ENCODE measurements around the gene SPAG17.
A peak's percentile ranks its signal among the peaks of the same experiment; 100 is the strongest.

SPAG17 gene

DNA sequence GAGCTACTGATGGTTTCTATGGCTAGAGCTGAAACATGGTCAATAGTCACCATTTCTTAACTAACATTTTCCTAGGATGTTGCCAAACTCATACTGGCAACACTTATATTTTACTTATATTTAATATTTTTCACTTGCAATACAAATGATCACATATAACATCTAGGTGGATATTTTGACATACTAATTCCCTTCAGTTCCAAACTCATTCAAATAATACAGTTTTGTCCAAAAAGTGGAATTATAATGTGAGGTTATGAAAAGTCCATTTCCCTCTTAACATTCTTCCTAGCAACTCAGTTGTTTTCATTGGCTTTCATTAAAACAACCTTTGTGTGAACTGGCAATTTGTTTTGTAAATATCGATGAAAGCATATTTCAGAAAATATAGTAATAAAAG is 16.0 kb downstream of the SPAG17 start:
- DNase-seq (ENCODE audit: low spot score): no peak

DNA sequence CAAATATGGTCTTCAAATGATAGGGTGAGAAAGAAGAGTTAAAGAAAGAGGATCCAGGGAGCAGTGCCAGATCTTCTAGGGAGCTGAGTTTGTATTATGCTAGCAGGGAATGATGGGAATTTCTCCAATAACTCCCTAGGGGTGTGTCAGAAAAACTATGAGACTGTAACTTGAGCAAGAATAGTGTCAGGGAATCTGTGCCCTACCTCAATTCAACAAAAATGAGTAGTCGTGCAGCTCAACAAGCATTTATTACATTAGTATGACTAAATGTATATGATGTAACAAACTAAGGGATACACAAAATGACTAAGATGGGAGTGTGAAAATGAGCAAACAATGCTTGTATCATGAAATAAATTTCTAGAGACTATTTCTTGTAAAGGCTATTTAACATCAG is 24.2 kb downstream of the SPAG17 start:
- no peak for DNase-seq (ENCODE audit: low spot score)

DNA sequence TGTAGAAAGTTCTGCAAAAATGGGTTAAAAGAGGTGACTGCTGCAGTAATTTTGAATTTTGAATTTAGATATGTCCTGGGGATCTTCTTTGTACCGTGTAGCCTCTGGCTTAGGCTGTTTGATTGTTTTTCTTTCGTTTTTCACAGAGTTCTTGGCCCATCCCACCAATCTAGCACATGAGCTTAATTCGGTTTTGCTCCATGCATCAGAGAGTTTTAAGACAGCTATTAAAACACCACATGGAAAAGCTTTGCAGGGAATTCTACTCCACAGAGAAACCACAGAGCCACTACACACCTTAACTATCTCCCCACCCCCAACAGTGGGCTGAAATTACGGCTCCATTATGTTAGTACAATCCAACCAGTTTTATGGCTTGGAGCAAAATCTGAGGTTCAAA is 25.5 kb downstream of the SPAG17 start:
- DNase-seq (ENCODE audit: low spot score): no peak

DNA sequence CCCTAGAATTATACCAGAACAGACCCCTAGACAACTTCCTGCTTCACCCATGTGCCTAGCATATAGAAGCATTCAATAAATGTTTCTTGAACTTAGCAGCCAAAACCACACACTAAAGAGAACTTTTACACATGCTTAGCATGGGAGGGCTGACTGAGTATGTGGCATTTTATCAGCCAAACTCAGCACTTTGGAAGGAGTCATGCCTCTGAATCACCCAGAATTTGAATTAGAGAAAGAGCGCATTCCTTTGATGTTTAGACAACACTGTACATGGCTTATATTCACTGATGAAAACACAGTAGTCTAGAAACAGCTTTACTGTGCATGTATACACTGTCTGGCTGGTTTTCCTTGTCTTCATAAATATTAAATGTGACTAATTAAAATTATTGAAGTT is 26.1 kb downstream of the SPAG17 start:
- no peak for DNase-seq (ENCODE audit: low spot score)

DNA sequence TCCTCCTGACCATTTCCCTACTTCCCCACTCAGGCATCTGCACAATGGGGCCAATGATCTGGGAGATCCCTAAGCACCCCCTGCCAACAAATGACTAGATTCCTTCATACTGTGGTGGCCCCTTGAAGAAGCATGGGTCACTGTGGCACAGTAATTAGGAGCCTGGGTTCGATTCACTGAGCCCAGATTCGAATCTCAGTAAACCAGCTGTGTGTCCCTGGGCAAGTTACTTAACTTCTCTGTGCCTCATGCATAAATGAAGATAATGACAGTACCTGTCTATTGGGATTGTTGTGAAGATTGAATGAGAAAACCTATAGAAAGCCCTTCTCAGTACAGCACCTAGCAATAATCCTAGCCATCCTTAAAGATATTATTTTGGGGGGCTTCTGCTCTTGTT is 27.5 kb downstream of the SPAG17 start:
- no peak for DNase-seq (ENCODE audit: low spot score)

DNA sequence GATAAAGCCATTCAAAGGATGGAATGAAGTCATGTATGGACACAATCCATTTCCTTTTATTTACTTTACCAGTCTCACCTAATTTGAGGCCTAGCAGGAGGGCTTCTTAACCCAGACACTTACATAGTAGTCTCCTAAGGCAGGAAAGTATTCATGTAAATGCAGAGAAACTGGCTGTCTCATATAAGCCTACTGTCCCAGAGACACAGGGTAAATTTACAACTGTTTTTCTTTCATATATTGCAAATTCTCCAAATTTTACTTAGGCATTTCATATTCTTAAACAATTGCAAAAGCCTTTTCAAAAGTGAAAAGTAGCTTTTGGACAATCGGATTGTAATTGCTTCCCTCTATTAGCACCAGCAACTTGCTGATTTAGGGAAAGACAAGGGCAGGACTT is 29.9 kb downstream of the SPAG17 start:
- DNase-seq (ENCODE audit: low spot score): no peak

DNA sequence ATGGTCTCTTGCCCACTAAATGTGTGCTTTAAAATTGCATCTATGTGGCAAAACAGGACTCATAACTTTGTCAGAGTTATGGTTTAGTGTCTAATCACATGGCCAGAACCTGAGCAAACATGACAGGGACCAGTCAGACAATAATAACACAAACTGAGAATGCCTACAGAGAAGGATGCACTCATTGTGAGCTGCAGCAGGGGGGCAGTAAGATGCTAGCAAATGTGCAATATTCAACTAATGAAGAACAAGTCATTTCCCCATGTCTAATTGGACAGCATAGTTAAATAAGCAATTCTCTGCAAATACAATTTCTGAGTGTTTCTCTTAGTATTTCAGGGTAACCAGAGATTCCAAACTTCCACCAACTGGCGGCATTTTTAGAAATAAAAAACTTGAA is 30.8 kb downstream of the SPAG17 start:
- DNase-seq (ENCODE audit: low spot score): no peak

DNA sequence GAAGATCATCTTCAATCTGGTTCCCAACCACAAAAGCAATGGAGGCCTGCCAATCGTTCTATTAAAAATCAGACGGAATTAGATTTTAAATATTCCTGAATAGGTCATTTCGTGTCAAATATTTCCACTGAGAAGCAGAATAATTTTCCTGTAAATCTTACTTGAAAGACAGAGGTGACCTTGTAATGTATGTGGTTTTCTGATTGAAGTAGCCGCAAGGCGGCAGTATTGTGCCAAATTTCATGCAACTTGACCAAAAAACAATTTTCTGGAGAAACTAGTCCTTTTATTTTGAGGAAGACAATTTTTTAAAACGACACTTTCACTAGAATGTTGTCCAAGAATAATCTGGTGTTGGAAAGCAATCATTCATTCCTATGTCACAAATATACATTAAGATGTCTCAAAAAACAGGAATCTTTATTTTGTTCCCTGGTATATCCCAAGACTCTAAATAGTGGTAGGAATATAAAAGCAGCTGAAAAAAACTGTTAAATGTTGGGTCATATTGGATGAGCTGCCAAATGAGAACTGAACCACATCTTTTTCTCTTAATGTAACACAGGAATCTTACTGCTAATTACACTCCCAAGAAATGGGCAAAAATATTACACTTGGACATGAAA is 33.6 kb downstream of the SPAG17 start:
- DNase-seq (ENCODE audit: low spot score): peak; percentile 47

DNA sequence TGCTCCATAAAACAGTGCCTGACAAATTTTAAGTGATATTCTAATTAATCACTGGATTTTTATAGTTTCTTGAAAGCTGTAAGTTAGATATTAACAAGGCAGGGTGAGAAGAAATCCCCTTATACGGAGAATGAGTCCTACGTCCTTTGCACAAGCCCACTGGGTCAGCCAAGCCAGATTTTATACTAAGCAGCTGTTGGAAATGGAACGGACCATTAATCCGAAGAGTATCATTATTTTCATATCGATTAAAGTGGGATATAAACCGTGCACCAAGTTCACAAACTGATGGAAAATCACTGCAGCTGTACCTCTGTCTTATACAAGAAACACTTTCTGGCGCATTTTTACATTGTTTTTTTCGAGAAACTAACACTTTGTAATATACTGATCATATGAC is 35.2 kb downstream of the SPAG17 start:
- DNase-seq (ENCODE audit: low spot score): no peak

DNA sequence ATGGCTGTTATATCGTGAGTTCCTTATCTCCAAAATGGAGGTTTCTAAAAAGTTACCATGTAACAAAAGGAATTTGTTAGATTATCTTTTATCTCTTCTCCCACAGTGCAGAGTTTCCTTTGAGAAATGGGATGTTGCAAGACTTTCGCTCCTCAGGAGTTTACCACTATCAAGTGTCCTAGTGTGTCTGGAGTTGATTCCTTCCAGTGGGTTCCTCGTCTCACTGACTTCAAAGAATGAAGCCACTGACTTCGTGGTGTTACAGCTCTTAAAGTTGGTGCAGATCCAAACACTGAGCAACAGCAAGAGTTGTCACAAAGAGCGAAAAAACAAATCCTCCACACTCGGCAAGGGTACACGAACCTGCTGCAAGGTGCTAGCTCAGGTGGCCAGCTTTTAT is 37.0 kb downstream of the SPAG17 start:
- no peak for DNase-seq (ENCODE audit: low spot score)

DNA sequence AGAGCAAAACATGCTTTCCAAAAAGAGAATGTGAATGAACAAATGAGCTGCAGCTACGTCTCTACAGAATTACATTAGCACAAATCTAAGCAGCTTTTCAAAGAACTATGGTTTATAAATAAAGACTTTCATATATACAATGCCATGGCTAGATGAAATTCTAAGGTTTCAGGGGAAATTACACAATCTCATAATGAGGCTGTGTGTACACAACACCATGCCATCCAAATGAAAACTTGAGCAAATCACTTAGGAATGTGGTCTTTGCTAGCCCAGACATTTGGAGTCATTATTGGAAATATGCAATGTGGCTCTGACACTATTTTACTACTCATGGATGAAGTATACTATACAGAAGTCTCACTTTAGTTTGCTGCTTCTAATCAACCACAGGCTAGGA is 37.5 kb downstream of the SPAG17 start:
- DNase-seq (ENCODE audit: low spot score): no peak

DNA sequence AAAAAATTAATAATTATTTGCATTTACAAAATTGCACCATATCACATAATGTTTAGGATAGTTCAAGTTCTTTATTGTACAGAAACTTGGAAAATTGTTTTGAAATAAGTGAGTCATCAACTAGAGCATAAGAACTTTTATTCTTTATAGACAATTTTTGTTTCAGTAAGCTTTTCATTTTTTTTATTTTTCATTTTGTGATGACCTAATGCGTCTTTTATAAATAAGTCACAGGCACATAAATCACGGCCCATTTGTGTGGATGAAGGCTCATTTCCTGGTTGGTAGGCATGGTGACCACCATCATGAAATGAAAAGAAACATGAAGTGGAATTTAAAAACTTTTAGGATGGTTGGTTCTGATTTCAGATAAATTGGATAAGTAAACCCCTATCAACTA is 39.3 kb downstream of the SPAG17 start:
- DNase-seq (ENCODE audit: low spot score): no peak

DNA sequence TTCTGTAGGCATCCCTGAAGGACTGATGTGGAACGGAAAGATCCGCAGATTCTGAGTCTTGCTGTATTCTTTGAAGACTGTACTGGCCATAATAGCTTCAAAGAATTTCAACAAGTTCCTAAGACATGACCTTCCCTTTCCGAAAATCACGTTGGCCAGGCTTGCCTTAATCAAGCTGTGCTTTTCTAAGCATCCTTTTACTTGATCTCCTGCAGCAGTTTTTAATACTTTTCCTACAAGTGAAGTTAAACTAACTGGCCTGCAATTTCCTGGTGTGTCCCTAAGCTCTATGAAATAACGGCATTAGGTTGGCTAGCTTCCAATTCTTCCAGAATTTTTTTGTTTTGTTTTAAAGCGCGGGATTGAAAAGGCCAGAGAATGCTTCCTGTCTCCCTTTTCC is 40.3 kb downstream of the SPAG17 start:
- no peak for DNase-seq (ENCODE audit: low spot score)

DNA sequence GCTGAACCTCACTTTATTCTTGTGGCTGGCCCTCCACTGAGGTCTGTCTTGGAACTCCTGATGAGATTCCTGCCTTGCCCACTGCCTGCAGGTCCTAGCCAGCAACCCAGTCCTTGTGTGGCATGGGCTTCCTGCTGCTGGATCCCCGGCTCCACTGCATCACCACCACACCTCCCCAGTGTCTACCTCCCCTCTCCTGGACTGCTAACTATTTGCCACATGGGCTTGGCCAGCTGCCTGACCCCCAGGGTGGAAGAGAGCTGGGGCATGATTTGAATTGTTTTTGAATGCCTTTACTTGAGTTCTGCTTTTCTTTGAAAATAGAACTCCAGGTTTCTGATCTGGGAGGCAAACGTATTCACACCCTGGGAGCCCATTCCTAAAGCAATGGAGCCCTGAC is 41.2 kb downstream of the SPAG17 start:
- no peak for DNase-seq (ENCODE audit: low spot score)

DNA sequence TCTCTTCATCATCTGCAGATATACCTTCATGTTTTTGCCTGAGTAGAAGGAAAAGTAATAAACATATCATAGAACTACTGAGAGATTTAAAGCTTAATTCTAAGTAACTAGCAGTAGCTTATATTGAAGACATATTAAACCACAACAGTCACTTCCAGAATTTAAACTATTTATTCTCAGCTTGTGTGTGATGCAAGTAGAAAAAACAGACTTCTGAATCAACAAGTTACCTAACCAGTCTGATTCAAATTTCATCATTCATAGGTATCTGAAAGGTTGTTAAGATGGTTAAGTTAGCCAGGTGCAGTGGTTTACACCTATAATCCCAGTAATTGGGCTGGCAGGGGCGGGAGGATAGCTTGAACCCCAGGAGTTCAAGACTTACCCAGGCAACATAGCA is 41.9 kb downstream of the SPAG17 start:
- DNase-seq (ENCODE audit: low spot score): no peak

DNA sequence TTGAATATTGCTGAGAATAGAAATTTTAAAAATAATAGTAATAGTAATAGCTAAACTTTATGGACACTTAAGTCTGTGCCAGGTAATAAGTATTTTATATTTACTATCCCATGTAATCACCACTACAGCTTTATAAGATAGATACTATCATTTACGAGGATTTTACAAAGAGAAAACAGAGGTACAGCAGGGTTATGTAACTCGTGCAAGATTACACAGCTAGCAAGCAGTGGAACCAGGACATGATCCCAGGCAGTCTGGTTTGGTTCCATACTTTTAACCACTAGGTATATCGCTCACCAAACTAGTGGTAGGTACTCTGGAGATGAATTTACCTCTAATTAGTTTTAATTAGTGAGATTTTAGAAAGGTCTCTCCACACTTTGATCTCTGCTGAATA is 42.5 kb downstream of the SPAG17 start:
- DNase-seq (ENCODE audit: low spot score): no peak

DNA sequence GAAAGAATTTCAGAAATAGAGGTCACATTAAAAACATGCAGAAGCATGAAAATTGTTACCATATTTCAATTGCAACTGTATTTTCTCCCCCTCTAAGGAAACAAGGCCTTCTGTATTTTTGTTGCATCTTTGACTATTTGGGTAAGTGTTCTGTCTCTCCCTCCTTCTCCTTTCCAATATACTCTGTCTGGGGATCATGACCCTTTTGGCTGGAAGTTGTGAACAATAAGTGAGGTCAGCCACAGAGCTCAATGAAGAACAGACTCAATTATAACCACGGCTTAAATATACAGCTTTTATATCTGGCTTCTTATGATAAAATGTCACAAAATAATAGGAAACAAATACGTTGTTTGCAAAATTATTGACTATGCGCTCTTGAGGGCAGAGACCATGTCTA is 47.1 kb downstream of the SPAG17 start:
- DNase-seq (ENCODE audit: low spot score): no peak

DNA sequence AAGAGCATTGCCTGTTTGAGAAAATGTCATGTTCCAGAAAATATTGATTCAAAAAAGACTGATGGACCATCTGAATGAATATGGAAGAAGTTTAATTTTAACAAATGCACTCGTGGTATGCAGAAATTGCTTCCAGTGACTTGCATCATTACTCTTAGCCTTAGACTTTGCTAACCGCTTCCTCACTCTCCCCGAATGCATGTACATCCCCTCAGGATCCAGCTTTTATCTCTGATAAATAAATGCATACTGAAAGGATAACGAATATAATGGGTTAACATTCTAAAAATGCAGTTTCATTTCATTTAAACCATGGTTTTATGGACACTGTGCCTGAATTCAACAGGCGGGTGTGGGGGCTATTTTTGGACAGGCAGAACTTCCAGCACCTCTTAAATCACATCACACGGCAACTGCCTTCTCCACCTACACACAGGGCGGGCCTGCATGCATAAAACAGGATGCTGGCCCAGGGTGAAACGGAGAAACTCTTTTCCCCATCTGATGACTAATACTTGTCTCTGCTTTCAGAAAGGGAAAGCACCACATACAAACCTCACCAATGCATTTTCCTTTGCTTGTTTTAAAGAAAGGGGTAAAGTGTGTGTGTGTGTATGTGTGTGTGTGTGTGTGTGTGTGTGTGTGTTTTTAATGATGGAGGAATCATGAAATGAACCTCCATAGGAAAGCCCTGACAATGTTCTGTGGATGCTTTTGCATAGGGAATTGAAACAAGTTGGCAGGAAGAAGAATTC is 48.7 kb downstream of the SPAG17 start:
- no peak for DNase-seq (ENCODE audit: low spot score)

DNA sequence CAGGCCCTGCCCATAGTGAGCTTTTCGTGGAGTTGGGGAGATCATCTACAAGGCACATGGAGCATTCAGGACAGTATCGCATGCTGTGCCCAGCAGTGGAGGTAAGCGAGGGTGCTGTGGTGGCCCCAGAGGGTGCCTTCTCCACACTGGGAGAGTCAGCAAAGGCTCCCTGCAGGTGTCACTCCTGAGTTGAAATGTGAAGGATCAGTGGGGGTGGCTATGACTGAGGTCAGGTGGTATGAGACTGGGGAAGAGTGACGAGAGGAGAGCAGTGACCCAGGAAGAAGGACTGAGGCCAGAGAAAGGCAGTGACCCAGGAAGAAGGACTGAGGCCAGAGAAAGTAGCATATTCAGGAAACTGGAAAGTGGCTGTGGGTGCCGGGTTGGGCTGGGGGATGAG is 53.0 kb downstream of the SPAG17 start:
- DNase-seq (ENCODE audit: low spot score): no peak

DNA sequence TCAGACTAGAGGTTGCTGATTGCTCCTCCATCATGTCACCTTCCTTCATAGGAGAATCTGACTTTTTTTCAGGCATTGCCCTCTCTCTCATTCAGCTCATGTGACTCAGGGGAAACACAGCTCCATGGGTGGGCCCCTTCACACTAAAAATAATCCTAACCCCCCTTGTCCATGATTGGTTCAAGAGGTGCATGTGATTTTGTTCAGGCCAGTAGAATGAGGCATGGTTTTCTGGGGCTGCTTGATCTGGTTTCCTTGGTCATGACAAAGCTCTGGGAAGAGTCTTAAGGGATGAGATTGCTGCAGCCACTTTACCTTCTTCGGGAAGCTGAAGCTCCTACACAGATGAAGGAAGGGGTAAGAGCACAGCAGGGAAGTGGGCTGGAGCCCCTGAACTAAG is 56.3 kb downstream of the SPAG17 start:
- DNase-seq (ENCODE audit: low spot score): no peak

DNA sequence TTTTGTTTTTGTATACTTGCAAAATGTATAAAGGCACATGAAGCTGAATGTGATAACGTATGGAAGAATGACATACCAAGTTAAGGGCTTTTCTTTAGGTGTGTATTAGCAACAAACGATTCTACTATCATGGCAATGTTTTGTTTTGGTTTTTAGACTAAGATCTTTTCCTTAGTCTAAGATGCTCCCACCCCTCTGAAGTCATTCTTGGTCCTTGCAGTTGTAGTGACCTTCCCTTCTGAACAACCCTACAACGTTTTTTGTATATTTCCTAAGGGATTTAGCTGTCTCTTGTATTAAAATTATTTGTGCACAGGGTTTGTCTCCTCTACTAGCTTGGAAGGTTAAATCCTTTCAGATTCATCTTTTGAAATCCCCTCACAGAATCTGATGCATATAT is 61.0 kb downstream of the SPAG17 start:
- no peak for DNase-seq (ENCODE audit: low spot score)

DNA sequence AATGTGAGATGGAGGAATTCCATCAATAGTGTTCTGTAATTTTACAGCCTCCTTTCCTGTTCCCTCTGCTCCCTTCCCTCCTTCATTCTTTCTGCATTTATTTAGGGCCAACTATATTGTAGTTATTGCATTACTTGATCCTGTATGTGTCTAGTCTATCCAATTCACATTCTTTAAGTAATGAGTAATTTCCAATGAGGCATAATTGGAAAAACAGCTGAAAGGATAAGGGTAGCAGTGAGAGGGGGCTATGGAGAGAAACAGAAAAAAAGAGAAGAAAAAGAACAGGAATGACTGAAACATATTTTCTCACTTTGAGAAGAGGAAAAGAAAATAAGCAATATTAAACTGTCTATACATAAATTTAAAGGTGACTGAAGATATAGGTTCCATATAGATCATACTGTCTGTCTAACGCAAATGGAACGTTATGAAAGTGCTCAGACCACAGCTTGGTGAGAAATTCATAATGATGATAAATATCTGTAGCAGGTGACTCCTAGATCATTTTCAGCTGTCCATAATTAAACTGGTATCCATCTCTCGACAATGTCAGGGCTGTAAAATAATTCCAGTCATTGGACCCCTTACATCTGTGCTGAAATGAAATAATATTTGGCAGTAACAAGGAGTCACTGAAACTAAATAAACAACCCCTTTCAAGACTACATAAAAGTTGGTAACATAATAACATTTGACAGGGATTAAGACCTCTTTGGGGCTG is 61.8 kb downstream of the SPAG17 start:
- DNase-seq (ENCODE audit: low spot score): no peak

Measured in SK-N-DZ (cell line).